ENCODE measurements around the gene TRAPPC2L.

Gene TRAPPC2L

DNA sequence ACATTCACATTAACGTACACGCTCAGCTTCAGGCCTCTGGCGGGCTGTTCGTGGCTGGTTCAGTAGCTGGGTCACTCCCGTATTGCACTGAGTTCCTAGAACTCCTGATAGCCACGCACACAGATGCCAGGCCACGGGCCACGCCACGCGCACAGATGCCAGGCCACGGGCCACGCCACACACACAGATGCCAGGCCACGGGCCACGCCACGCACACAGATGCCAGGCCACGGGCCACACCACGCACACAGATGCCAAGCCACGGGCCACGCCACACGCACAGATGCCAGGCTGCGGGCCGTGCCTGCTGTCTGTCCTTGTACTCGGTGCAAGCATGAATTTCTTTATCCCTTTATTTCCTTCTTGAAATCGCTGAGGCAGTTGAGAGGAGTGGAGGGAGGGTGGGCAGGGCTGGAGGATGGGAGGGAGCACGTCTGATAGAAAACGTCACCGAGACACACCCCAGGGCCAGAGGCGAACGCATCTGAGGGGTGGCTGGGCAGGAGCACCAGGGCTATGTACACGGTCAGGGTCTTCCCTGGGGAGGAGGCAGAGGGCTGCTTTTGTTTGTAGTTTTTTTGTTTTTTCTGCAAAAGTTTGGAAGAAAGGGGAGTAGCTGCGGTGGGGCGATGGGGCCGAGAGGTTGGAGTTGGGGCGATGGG, 18.1 kb downstream of the TRAPPC2L start:
- no peaks in the 10 kb centered on the region for H3K4me1 ChIP-seq (ENCODE audit: control insufficient read depth in 1 of 2, insufficient read depth in 2 of 2, low read length in 2 of 2)
- no peaks in the 10 kb centered on the region for H3K9me3 ChIP-seq (ENCODE audit: control insufficient read depth in 1 of 2, low read length in 2 of 2)
- no peak overlapping the region for H3K27ac ChIP-seq (ENCODE audit: low read length)
- H3K4me3 ChIP-seq (ENCODE audit: low read depth in 1 of 2, low read length in 2 of 2) = no peak overlapping the region
- peaks cover 0 to 8% of the 10 kb centered on the region in 2 donors for H3K36me3 ChIP-seq (ENCODE audit: control insufficient read depth in 1 of 2, insufficient read depth in 2 of 2, low read length in 2 of 2)
- no peaks in the 10 kb centered on the region for H3K27me3 ChIP-seq (ENCODE audit: low read depth, low read length)

DNA sequence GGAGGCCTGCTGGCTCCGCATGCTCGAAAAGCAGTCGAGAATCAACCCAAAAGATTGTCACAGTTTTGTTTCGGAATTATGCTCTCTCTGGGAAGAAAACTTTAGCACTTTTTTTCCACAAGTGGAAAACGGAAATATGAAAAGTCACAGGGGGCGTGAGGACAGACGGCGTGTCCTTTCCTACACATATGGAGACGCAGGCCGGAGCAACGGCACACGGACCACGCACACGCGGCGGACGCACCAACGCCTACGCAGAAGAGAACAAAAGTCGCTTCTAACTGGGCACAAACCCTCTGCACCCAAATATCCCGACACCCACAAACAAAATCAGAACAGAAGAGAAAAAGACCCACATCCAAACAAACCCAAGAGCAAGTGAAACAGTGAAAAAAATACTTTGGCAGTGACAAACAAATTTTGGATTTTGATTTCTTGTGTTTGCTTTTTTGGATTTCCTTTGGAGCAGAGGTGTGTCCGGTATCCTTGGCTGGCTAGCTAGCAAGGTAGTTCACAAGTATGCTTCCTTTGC, 18.8 kb downstream of the TRAPPC2L start:
- H3K36me3 ChIP-seq (ENCODE audit: control insufficient read depth in 1 of 2, insufficient read depth in 2 of 2, low read length in 2 of 2) = peaks cover 0 to 8% of the 10 kb centered on the region in 2 donors
- no peak overlapping the region for H3K27ac ChIP-seq (ENCODE audit: low read length)
- no peaks in the 10 kb centered on the region for H3K9me3 ChIP-seq (ENCODE audit: control insufficient read depth in 1 of 2, low read length in 2 of 2)
- no peaks in the 10 kb centered on the region for H3K27me3 ChIP-seq (ENCODE audit: low read depth, low read length)
- H3K4me3 ChIP-seq (ENCODE audit: low read depth in 1 of 2, low read length in 2 of 2) = no peak overlapping the region
- H3K4me1 ChIP-seq (ENCODE audit: control insufficient read depth in 1 of 2, insufficient read depth in 2 of 2, low read length in 2 of 2) = no peaks in the 10 kb centered on the region

DNA sequence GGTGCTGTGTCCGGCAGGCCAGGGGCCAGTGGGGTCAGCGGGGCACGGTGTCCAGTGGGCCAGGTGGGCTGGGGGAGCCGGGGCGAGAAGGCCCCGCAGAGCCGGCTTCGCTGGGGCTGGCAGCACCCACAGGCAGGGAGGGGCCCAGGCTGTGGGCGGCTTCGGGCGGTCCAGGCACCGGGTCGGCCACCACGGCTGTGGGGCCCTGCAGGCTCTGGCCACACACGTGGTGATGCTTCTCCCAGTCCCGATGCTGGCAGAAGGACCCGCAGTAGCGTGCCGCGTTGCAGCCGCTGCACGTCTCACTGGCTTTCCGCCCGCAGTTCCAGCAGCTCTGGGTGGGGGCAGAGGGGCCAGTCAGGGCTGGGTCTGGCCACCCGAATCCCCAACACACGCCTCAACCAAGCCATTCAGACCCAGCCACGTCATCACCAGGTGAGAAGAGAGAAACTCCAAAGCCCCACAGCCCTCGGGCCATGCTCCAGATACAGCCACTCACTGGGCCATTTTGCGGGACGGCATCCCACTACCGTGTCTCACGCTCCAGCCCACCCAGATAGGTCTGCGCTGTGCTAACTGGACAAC, 20.1 kb downstream of the TRAPPC2L start:
- no peaks in the 10 kb centered on the region for H3K9me3 ChIP-seq (ENCODE audit: control insufficient read depth in 1 of 2, low read length in 2 of 2)
- H3K4me3 ChIP-seq (ENCODE audit: low read depth in 1 of 2, low read length in 2 of 2) = no peak overlapping the region
- peaks cover 0 to 6% of the 10 kb centered on the region in 2 donors for H3K4me1 ChIP-seq (ENCODE audit: control insufficient read depth in 1 of 2, insufficient read depth in 2 of 2, low read length in 2 of 2)
- H3K36me3 ChIP-seq (ENCODE audit: control insufficient read depth in 1 of 2, insufficient read depth in 2 of 2, low read length in 2 of 2) = peaks cover 0 to 8% of the 10 kb centered on the region in 2 donors
- no peaks in the 10 kb centered on the region for H3K27me3 ChIP-seq (ENCODE audit: low read depth, low read length)
- H3K27ac ChIP-seq (ENCODE audit: low read length) = no peak overlapping the region

DNA sequence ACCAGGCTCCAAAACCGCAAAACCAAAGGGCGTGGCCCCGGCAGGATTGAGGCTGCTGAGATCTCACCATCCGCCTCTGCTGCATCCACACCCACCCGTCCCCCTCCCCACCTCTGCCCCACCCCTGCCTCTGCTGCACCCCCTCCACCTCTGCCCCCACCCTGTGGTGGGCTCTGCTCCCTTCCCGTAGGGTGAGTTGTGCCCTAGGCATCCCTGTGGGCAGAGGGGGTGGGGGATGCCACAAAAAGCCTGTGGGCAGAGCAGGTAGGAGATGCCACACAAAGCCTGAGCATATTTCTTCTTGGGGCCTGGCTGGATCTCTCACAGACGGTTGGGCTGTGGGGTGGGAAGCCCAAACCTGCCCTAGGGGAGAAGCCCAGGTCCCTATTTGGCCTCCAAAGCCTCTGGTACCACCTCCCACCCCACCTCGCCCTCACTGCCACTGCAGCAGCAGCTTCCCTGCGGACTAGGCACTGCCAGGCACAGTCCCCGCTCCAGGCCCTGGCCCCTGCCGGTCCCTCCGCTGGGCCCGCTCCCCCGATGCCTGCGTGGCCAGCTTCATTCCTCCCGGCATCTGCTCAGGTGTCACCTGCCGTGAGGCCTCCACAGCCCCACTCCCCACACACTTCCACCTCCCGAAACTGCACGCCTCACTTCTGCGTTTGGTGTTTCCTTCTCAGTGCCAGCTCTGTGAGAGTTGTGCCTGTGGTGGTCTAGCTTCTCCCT, 20.8 kb downstream of the TRAPPC2L start:
- H3K4me3 ChIP-seq (ENCODE audit: low read depth in 1 of 2, low read length in 2 of 2) = no peak overlapping the region
- H3K36me3 ChIP-seq (ENCODE audit: control insufficient read depth in 1 of 2, insufficient read depth in 2 of 2, low read length in 2 of 2) = peaks cover 0 to 10% of the 10 kb centered on the region in 2 donors
- no peak overlapping the region for H3K27ac ChIP-seq (ENCODE audit: low read length)
- no peaks in the 10 kb centered on the region for H3K27me3 ChIP-seq (ENCODE audit: low read depth, low read length)
- H3K9me3 ChIP-seq (ENCODE audit: control insufficient read depth in 1 of 2, low read length in 2 of 2) = no peaks in the 10 kb centered on the region
- H3K4me1 ChIP-seq (ENCODE audit: control insufficient read depth in 1 of 2, insufficient read depth in 2 of 2, low read length in 2 of 2) = peaks cover 0 to 6% of the 10 kb centered on the region in 2 donors

DNA sequence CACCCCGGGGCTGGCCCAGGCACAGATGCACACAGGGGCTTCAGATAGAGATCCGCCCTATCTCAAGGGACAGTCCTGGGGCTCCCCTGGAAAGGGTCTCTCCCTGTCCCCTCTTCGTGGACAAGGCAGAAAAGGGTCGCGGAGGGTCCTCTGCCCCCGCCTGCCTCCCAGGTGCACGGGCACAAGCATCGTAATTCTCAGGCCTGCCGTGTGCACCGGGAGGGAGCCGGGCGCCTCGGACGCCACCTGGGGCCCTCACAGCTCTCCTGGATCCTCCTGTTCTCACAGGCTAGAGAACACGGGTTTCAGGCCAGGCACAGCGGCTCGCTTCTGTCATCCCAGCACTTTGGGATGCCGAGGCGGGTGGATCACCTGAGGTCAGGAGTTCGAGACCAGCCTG, 21.4 kb downstream of the TRAPPC2L start:
- Histone ChIP-seq H3K27me3 (ENCODE audit: low read depth, low read length) (no peaks in the 10 kb centered on the region), H3K27ac (ENCODE audit: low read length) (no peak overlapping the region), H3K4me1 (ENCODE audit: control insufficient read depth in 1 of 2, insufficient read depth in 2 of 2, low read length in 2 of 2) (peaks cover 0 to 6% of the 10 kb centered on the region in 2 donors), H3K4me3 (ENCODE audit: low read depth in 1 of 2, low read length in 2 of 2) (no peak overlapping the region), H3K9me3 (ENCODE audit: control insufficient read depth in 1 of 2, low read length in 2 of 2) (no peaks in the 10 kb centered on the region), H3K36me3 (ENCODE audit: control insufficient read depth in 1 of 2, insufficient read depth in 2 of 2, low read length in 2 of 2) (peaks cover 0 to 15% of the 10 kb centered on the region in 2 donors)

DNA sequence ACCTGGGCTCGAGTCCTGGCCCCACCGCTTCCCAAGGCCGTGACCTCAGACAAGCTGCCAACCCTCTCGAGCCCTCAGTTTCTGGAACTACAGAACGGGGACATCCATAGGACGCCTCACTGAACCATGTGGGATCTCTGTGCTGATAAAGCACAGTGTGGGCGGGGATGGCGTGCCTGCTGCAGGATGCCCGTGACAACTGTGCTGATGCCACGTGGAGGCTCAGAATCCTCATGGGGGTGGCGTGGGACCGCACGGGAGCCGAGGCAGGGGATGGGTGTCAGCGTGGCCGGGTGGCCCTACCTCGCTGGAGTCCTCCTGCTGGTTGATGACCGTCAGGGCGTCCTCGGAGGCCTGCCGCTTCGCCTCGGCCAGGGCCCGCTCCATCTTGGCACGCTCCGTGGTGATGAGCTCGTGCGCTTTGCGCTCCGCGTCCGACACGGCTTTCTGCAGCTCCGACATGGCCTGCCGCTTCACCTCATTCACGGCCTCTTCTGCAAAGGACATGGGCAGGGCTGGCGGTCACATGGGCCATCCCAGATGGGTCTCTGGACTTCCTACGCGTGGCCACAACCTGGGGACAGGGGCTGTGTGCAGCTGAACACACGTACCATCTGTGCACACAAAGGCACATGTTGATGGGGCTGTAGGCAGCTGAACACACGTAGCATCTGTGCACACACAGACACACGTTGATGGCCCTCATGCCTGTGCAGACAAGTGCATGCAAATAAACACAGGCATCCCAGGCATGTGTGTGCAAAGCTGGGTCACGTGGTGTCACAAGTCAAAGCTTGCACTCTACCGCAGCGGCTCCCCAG, 22.2 kb downstream of the TRAPPC2L start:
- H3K4me3 ChIP-seq (ENCODE audit: low read depth in 1 of 2, low read length in 2 of 2) = no peak overlapping the region
- H3K36me3 ChIP-seq (ENCODE audit: control insufficient read depth in 1 of 2, insufficient read depth in 2 of 2, low read length in 2 of 2) = peaks cover 0 to 17% of the 10 kb centered on the region in 2 donors
- peaks cover 0 to 6% of the 10 kb centered on the region in 2 donors for H3K4me1 ChIP-seq (ENCODE audit: control insufficient read depth in 1 of 2, insufficient read depth in 2 of 2, low read length in 2 of 2)
- H3K27ac ChIP-seq (ENCODE audit: low read length) = no peak overlapping the region
- no peaks in the 10 kb centered on the region for H3K27me3 ChIP-seq (ENCODE audit: low read depth, low read length)
- H3K9me3 ChIP-seq (ENCODE audit: control insufficient read depth in 1 of 2, low read length in 2 of 2) = no peaks in the 10 kb centered on the region

DNA sequence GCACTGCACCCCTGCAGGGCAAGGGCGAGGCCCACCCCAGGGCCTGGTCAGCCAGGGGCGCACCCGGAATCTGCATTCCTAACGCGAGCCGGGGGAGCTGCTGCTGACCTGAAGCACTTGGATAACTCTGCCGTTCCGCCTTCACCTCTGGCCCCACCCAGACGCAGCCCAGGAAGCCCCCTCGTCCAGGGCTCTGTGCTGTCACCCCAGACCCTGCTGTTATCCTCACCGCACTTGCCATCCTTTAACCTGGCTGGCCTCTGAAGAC, 22.8 kb downstream of the TRAPPC2L start:
- Histone ChIP-seq H3K4me1 (ENCODE audit: control insufficient read depth in 1 of 2, insufficient read depth in 2 of 2, low read length in 2 of 2) (peaks cover 0 to 6% of the 10 kb centered on the region in 2 donors), H3K36me3 (ENCODE audit: control insufficient read depth in 1 of 2, insufficient read depth in 2 of 2, low read length in 2 of 2) (peaks cover 0 to 18% of the 10 kb centered on the region in 2 donors), H3K27ac (ENCODE audit: low read length) (no peak overlapping the region), H3K9me3 (ENCODE audit: control insufficient read depth in 1 of 2, low read length in 2 of 2) (no peaks in the 10 kb centered on the region), H3K27me3 (ENCODE audit: low read depth, low read length) (no peaks in the 10 kb centered on the region), H3K4me3 (ENCODE audit: low read depth in 1 of 2, low read length in 2 of 2) (no peak overlapping the region)

DNA sequence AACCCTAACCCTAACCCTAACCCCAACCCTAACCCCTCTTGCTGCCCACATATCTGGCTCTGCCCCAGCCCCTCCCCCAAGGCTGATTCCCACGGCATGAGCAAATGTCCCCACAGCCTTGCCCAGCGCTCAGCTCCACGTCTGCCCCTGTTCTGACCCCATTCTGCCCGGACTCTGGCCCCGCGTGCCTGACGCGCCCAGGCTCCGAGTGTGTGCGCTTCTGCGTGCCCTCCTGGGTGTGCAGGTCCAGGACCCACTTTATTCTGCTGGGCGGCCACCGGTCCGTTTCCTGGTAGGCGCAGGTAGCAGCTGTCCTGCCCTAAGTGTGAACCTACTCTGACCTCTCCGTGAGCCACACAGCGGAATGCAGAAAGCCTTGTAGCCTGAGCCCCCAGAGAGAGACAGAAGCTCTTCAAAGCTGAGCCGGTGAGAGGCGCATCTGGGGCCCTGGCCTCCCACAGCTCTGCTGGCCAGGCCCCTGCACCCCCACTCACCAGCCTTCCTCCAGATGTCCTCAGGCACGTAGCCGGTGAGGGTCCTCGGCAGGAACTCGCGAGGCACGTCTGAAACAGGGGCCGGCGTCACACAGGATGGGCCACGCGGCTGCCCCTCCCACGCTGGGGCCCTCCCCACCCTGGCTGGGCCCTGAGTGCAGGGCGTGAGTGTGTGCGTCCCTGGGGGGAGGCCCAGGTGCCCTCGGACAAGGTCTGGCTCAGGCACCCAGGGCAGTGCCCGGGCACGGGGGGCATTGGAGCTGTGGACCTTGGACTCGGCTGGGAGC, 23.5 kb downstream of the TRAPPC2L start:
- Histone ChIP-seq H3K4me3 (ENCODE audit: low read depth in 1 of 2, low read length in 2 of 2) (no peak overlapping the region), H3K36me3 (ENCODE audit: control insufficient read depth in 1 of 2, insufficient read depth in 2 of 2, low read length in 2 of 2) (peaks cover 0 to 21% of the 10 kb centered on the region in 2 donors)

DNA sequence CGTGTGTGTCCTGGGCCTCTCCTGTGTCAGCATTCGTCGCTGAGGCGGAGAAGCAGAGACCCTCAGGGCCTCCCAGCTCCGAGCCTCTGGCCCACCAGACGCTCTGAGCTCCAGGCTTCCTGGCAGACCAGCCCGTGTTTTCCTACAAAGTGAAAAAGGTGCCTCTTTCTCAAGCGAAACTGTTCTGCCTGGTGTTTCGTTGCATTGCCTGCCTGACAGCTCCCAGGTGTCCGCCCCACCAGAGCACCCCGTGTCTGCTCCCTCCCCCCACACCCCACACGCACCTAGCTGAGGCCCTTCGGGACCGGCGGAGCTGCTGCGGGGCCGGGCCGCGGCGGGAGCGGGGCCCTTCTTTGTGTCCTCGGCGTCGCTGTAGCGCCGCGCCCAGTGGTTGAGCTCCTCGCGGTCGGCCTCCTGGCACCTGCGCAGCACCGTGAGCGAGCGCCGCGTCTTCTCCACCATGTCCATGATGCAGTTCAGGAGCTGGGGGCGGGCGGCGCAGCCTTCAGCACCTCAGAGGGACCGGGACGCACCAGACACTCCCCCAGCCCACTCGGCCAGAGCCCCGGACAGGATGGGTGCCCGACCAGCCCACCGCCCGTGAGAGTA, 24.2 kb downstream of the TRAPPC2L start:
- H3K36me3 ChIP-seq (ENCODE audit: control insufficient read depth in 1 of 2, insufficient read depth in 2 of 2, low read length in 2 of 2) = peaks cover 0 to 21% of the 10 kb centered on the region in 2 donors
- H3K27ac ChIP-seq (ENCODE audit: low read length) = no peak overlapping the region
- H3K27me3 ChIP-seq (ENCODE audit: low read depth, low read length) = no peaks in the 10 kb centered on the region
- no peak overlapping the region for H3K4me3 ChIP-seq (ENCODE audit: low read depth in 1 of 2, low read length in 2 of 2)
- H3K4me1 ChIP-seq (ENCODE audit: control insufficient read depth in 1 of 2, insufficient read depth in 2 of 2, low read length in 2 of 2) = peaks cover 0 to 6% of the 10 kb centered on the region in 2 donors
- no peaks in the 10 kb centered on the region for H3K9me3 ChIP-seq (ENCODE audit: control insufficient read depth in 1 of 2, low read length in 2 of 2)

More for the DNA sequence above, 23.5 kb downstream of the TRAPPC2L start:
- no peaks in the 10 kb centered on the region for H3K27me3 ChIP-seq (ENCODE audit: low read depth, low read length)
- no peak overlapping the region for H3K27ac ChIP-seq (ENCODE audit: low read length)
- H3K4me1 ChIP-seq (ENCODE audit: control insufficient read depth in 1 of 2, insufficient read depth in 2 of 2, low read length in 2 of 2) = peaks cover 0 to 6% of the 10 kb centered on the region in 2 donors
- no peaks in the 10 kb centered on the region for H3K9me3 ChIP-seq (ENCODE audit: control insufficient read depth in 1 of 2, low read length in 2 of 2)

DNA sequence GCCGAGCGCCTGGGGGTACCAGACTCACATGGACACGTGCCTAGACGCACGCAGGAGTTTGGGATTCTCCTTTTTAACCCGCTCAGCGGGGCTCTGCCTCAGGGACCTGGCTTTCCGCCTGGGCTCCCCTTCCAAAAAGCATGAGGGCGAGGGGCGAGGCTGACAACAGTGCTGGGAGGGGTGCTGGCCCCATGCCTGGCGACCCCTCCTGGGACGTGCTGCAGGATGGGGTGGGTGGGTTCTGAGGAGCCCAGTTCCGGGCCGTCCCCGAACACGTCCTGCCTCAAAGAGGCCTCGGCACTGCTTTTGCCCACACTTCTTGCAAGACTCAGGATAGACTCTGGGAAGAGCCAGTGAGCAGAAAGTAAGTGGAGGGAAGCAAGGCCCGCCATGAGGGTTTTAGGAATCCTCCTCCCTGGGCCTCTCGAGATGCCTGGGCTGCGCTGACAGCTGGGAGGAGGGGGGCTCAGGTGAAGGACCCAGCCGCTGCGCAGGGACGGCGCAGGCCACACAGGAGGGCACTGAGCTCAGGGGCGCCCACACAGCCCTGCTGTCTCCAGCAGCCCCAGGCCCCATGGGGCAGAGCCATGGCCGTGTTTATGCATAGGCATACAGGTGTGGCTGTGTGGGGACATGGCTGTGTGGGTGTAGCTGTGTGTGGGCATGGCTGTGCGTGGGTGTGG, 24.9 kb downstream of the TRAPPC2L start:
- Histone ChIP-seq H3K27me3 (ENCODE audit: low read depth, low read length) (no peaks in the 10 kb centered on the region), H3K9me3 (ENCODE audit: control insufficient read depth in 1 of 2, low read length in 2 of 2) (no peaks in the 10 kb centered on the region), H3K4me1 (ENCODE audit: control insufficient read depth in 1 of 2, insufficient read depth in 2 of 2, low read length in 2 of 2) (peaks cover 0 to 6% of the 10 kb centered on the region in 2 donors), H3K4me3 (ENCODE audit: low read depth in 1 of 2, low read length in 2 of 2) (no peak overlapping the region), H3K27ac (ENCODE audit: low read length) (no peak overlapping the region), H3K36me3 (ENCODE audit: control insufficient read depth in 1 of 2, insufficient read depth in 2 of 2, low read length in 2 of 2) (peaks cover 0 to 21% of the 10 kb centered on the region in 2 donors)
